H9 (cell line): Measurements from ENCODE around the gene LRRC74B. TPM values are rescaled to one million over a fixed set of nuclear protein-coding genes. Genes with fewer than 3 reads are reported as not detected.

Experiments used
- DNase-seq: peaks from one replicate; pipeline ENCODE4 v3.0.0-alpha.2; 2017
- H2AFZ ChIP-seq: one replicate; pipeline ENCODE4 v1.6.1; 2013; ENCODE audit warnings: mild to moderate bottlenecking, low read length, control low read depth, moderate library complexity
- H2AK5ac ChIP-seq: 2 replicates; pipeline ENCODE4 v1.6.1; 2013; ENCODE audit warnings: low read length, control low read depth, mixed read lengths; ENCODE audit not compliant: insufficient read length
- H2BK120ac ChIP-seq: one replicate; pipeline ENCODE4 v1.6.1; 2013; ENCODE audit warnings: low read depth, mild to moderate bottlenecking, low read length, control low read depth, inconsistent platforms; ENCODE audit not compliant: poor library complexity, severe bottlenecking
- H2BK12ac ChIP-seq: 2 replicates; pipeline ENCODE4 v1.6.1; 2013; ENCODE audit warnings: low read length, control low read depth, mixed read lengths, low read depth; ENCODE audit not compliant: insufficient read length
- H2BK15ac ChIP-seq: 2 replicates; pipeline ENCODE4 v1.6.1; 2013; ENCODE audit warnings: low read depth, low read length, control low read depth
- H2BK20ac ChIP-seq: one replicate; pipeline ENCODE4 v1.6.1; 2013; ENCODE audit warnings: low read depth, mild to moderate bottlenecking, low read length, control low read depth, inconsistent platforms; ENCODE audit not compliant: poor library complexity, severe bottlenecking
- H2BK5ac ChIP-seq: 2 replicates; pipeline ENCODE4 v1.6.1; 2013; ENCODE audit warnings: low read length, control low read depth, mixed read lengths; ENCODE audit not compliant: insufficient read length
- H3K14ac ChIP-seq: 2 replicates; pipeline ENCODE4 v1.6.1; 2013; ENCODE audit warnings: low read length, control low read depth; ENCODE audit not compliant: insufficient read depth
- H3K18ac ChIP-seq: 2 replicates; pipeline ENCODE4 v1.6.1; 2013; ENCODE audit warnings: low read depth, mild to moderate bottlenecking, mixed read lengths, low read length, control low read depth; ENCODE audit not compliant: insufficient read length
- H3K23ac ChIP-seq: 2 replicates; pipeline ENCODE4 v1.6.1; 2013; ENCODE audit warnings: low read length, control low read depth, mixed read lengths, low read depth; ENCODE audit not compliant: insufficient read length
- H3K23me2 ChIP-seq: 2 replicates; pipeline ENCODE4 v1.6.1; 2013; ENCODE audit warnings: low read depth, mild to moderate bottlenecking, mixed read lengths, low read length, control low read depth; ENCODE audit not compliant: insufficient read length, poor library complexity, severe bottlenecking
- H3K27ac ChIP-seq: 2 replicates; pipeline ENCODE4 v1.5.1; 2013; ENCODE audit warnings: low read length, control low read depth, mixed read lengths, low read depth; ENCODE audit not compliant: insufficient read length
- H3K27me3 ChIP-seq: 2 replicates; pipeline ENCODE4 v1.6.1; 2013; ENCODE audit warnings: low read length, control low read depth, inconsistent platforms; ENCODE audit not compliant: insufficient read depth
- H3K4ac ChIP-seq: 2 replicates; pipeline ENCODE4 v1.6.1; 2013; ENCODE audit warnings: low read depth, mild to moderate bottlenecking, control low read depth, inconsistent platforms, low read length, moderate library complexity
- H3K4me1 ChIP-seq: 2 replicates; pipeline ENCODE4 v1.6.1; 2013; ENCODE audit warnings: low read length, control low read depth, inconsistent platforms; ENCODE audit not compliant: insufficient read depth
- H3K4me2 ChIP-seq: 2 replicates; pipeline ENCODE4 v1.6.1; 2013; ENCODE audit warnings: low read length, control low read depth, mixed read lengths; ENCODE audit not compliant: insufficient read length, insufficient read depth
- H3K56ac ChIP-seq: 2 replicates; pipeline ENCODE4 v1.6.1; 2013; ENCODE audit warnings: low read depth, mild to moderate bottlenecking, mixed read lengths, low read length, control low read depth; ENCODE audit not compliant: insufficient read length
- H3K79me1 ChIP-seq: 2 replicates; pipeline ENCODE4 v1.6.1; 2013; ENCODE audit warnings: low read depth, mild to moderate bottlenecking, moderate library complexity, low read length, control low read depth, inconsistent platforms; ENCODE audit not compliant: insufficient read depth, poor library complexity, severe bottlenecking
- H3K79me2 ChIP-seq: 2 replicates; pipeline ENCODE4 v1.6.1; 2013; ENCODE audit warnings: low read length, control low read depth, inconsistent platforms; ENCODE audit not compliant: insufficient read depth
- H3K9ac ChIP-seq: 2 replicates; pipeline ENCODE4 v1.6.1; 2013; ENCODE audit warnings: low read length, control low read depth, mixed read lengths; ENCODE audit not compliant: insufficient read length; ENCODE audit errors: extremely low read depth
- H3K9me3 ChIP-seq: one replicate; pipeline ENCODE4 v1.6.1; 2013; ENCODE audit warnings: low read depth, low read length, inconsistent platforms; ENCODE audit not compliant: control insufficient read depth
- H3T11ph ChIP-seq: one replicate; pipeline ENCODE4 v1.6.1; 2013; ENCODE audit warnings: mild to moderate bottlenecking, low read length, control low read depth, inconsistent platforms
- H4K20me1 ChIP-seq: one replicate; pipeline ENCODE4 v1.6.1; 2013; ENCODE audit not compliant: control insufficient read depth, insufficient read length, insufficient read depth
- H4K5ac ChIP-seq: 2 replicates; pipeline ENCODE4 v1.6.1; 2013; ENCODE audit warnings: low read depth, mild to moderate bottlenecking, mixed read lengths, low read length, control low read depth; ENCODE audit not compliant: insufficient read length
- H4K8ac ChIP-seq: replicated peaks from 2 replicates; pipeline ENCODE4 v1.6.1; 2013; ENCODE audit warnings: low read length, control low read depth, mixed read lengths, low read depth; ENCODE audit not compliant: insufficient read length
- H4K91ac ChIP-seq: 2 replicates; pipeline ENCODE4 v1.6.1; 2013; ENCODE audit warnings: low read depth, mild to moderate bottlenecking, moderate library complexity, mixed read lengths, low read length, control low read depth; ENCODE audit not compliant: insufficient read length
- H3K27ac Mint-ChIP-seq, 3 experiments: 2 replicates in 2 of 3; 3 replicates in 1 of 3; pipeline ENCODE4 v1.8.0; 2020 to 2021; ENCODE audit warnings: mixed read lengths in 3 of 3, mild to moderate bottlenecking in 1 of 3, moderate library complexity in 1 of 3
- H3K27me3 Mint-ChIP-seq: 2 replicates; pipeline ENCODE4 v1.8.0; 2021; ENCODE audit warnings: low read depth, mild to moderate bottlenecking, moderate library complexity, mixed read lengths
- H3K36me3 Mint-ChIP-seq, 3 experiments: 2 replicates in 2 of 3; 3 replicates in 1 of 3; pipeline ENCODE4 v1.8.0; 2020 to 2021; ENCODE audit warnings: low read depth in 3 of 3, mixed read lengths in 3 of 3; ENCODE audit not compliant: insufficient read depth in 1 of 3
- H3K4me1 Mint-ChIP-seq, 2 experiments: 2 replicates each; pipeline ENCODE4 v1.8.0; 2020; ENCODE audit warnings: mixed read lengths in 2 of 2
- H3K4me3 Mint-ChIP-seq, 2 experiments: 2 replicates in 1 of 2; 3 replicates in 1 of 2; pipeline ENCODE4 v1.8.0; 2020 to 2021; ENCODE audit warnings: mild to moderate bottlenecking in 2 of 2, mixed read lengths in 2 of 2, moderate library complexity in 1 of 2
- H3K9me3 Mint-ChIP-seq, 2 experiments: 2 replicates in 1 of 2; 3 replicates in 1 of 2; pipeline ENCODE4 v1.8.0; 2020; ENCODE audit warnings: mild to moderate bottlenecking in 2 of 2, mixed read lengths in 2 of 2, moderate library complexity in 1 of 2
- CTCF ChIP-seq: fragments of 200-600 bp; sonication (generic); conservative IDR thresholded peaks from 3 replicates; pipeline ENCODE4 v1.8.0; 2021; ENCODE audit warnings: antibody characterized with exemption, mild to moderate bottlenecking
- WGBS: extraction: QIAGEN DNeasy Blood & Tissue Kit; methylation state at CpG from one replicate; pipeline ENCODE4 v1.1.7; 2013; ENCODE audit warnings: missing lambda C conversion rate, low lambda C conversion rate, mixed read lengths; ENCODE audit not compliant: insufficient read length; ENCODE audit errors: extremely low coverage; 5-methylcytosine and 5-hydroxymethylcytosine counted together
- total RNA-seq: library from RNA; stranded (reverse); gene quantifications from 2 replicates; pipeline ENCODE4 v1.2.1, GENCODE V29; 2021

LRRC74B gene
- total RNA-seq, 1 experiment from 2014 or later = not detected

- H3K27ac Mint-ChIP-seq = no peak overlapping the region
Measured at GRCh38 chr22:21043860-21044535, 1.7 kb upstream of the LRRC74B start.

More at GRCh38 chr22:21043860-21044535, 1.7 kb upstream of the LRRC74B start:
- no peak overlapping the region for H2BK12ac ChIP-seq
- Mint-ChIP-seq H3K4me3 (no peak overlapping the region), H3K4me1 (peaks cover 15 to 17% of the 10 kb centered on the region in 2 experiments), H3K36me3 (no peaks in the 10 kb centered on the region), H3K9me3 (no peaks in the 10 kb centered on the region), H3K27me3 (peaks cover 27% of the 10 kb centered on the region)
- H3K4me1 ChIP-seq = no peaks in the 10 kb centered on the region
- no peak overlapping the region for H2BK5ac ChIP-seq
- no peak overlapping the region for H3K4me2 ChIP-seq
- no peak overlapping the region for H3T11ph ChIP-seq
- no peak overlapping the region for H3K14ac ChIP-seq
- H3K56ac ChIP-seq = no peak overlapping the region
- no peak for DNase-seq
- no peak overlapping the region for H4K8ac ChIP-seq
- H4K91ac ChIP-seq = no peak overlapping the region
- H4K20me1 ChIP-seq = no peaks in the 10 kb centered on the region
- H3K23me2 ChIP-seq = peaks cover 4% of the 10 kb centered on the region
- no peaks in the 10 kb centered on the region for H3K79me1 ChIP-seq
- no peak overlapping the region for H2BK20ac ChIP-seq
- H2AK5ac ChIP-seq = no peak overlapping the region
- no peak for TF ChIP-seq CTCF
- H2BK15ac ChIP-seq = no peak overlapping the region
- H3K4ac ChIP-seq = no peak overlapping the region
- H3K18ac ChIP-seq = no peak overlapping the region
- H3K79me2 ChIP-seq = no peaks in the 10 kb centered on the region
- H3K9ac ChIP-seq = no peak overlapping the region
- H4K5ac ChIP-seq = no peak overlapping the region
- H3K27me3 ChIP-seq = no peaks in the 10 kb centered on the region
- no peak overlapping the region for H3K27ac ChIP-seq
- H3K23ac ChIP-seq = no peak overlapping the region
- WGBS = no CpG with 5 or more reads among the region's 15 CpGs
- no peaks in the 10 kb centered on the region for H3K9me3 ChIP-seq
- H2BK120ac ChIP-seq = no peak overlapping the region
- no peak overlapping the region for H2AFZ ChIP-seq
